Right cardiac atrium (tissue), 5 donors: ENCODE results near the gene CRYBA1. TPM values are rescaled to one million over a fixed set of nuclear protein-coding genes. Genes with fewer than 3 reads are reported as not detected.

Experiments
- ATAC-seq, 2 donors: fragments of 200-7000 bp; cut with Tn5 transposase; one replicate each; pipeline versions ENCODE4 v1.8.0 to v1.9.1; 2020; ENCODE audit warnings: moderate library complexity in 2 of 2, mild to moderate bottlenecking in 1 of 2
- DNase-seq, 3 donors: peaks; one replicate each; pipeline ENCODE4 v3.0.0-alpha.2; 2020
- H3K27ac ChIP-seq: one replicate; pipeline ENCODE4 v1.5.1; 2013; ENCODE audit warnings: mild to moderate bottlenecking, low read length, control low read depth, moderate library complexity
- H3K27me3 ChIP-seq: one replicate; pipeline ENCODE4 v1.6.1; 2013; ENCODE audit not compliant: control insufficient read depth, insufficient read depth
- H3K4me1 ChIP-seq: one replicate; pipeline ENCODE4 v1.6.1; 2013; ENCODE audit warnings: low read length; ENCODE audit not compliant: control insufficient read depth, insufficient read depth
- H3K4me3 ChIP-seq: one replicate; pipeline ENCODE4 v1.5.1; 2013; ENCODE audit warnings: low read length, control low read depth
- H3K9me3 ChIP-seq: one replicate; pipeline ENCODE4 v1.6.1; 2013; ENCODE audit warnings: low read length; ENCODE audit not compliant: control insufficient read depth
- WGBS: extraction: QIAGEN DNeasy Blood & Tissue Kit; methylation state at CpG from one replicate; pipeline ENCODE4 v1.1.7; 2013; 5-methylcytosine and 5-hydroxymethylcytosine counted together
- intact Hi-C, 4 donors: fragments of 100-400 bp; cut with DNase I; formaldehyde crosslinking; loops; one replicate each; pipeline versions ENCODE4 v1.11.0 to v1.14.0; 2022 to 2023
- polyA plus RNA-seq: library from polyadenylated mRNA; stranded (reverse); fragments of 200-250 nt; gene quantifications from one replicate; pipeline ENCODE4 v1.2.3, GENCODE V29; 2013
- total RNA-seq, 4 donors: library from RNA; stranded (reverse); fragmentation: NEBNext Ultra II Directional; extraction: Animal tissue kit (Norgen Biotek cat#: 25700); gene quantifications; one replicate each; pipeline ENCODE4 v1.2.1, GENCODE V29; 2021
- donor health status: healthy with polysubstance abuse.
- donor health status: DM: no; HTN: yes; CAD: no.
- donor health status: DM: no; HTN: no; CAD: no.
- donor health status: DM: no; HTN: yes; CAD: no; lungs with severe emphysema.
- donor health status: DM: yes; HTN: yes; CAD: no.

CRYBA1 gene
- total and polyA plus RNA-seq, 5 donors = not detected

- Histone ChIP-seq H3K9me3 (no peaks in the 10 kb centered on the region), H3K27ac (no peak overlapping the region), H3K4me3 (no peak overlapping the region), H3K4me1 (no peaks in the 10 kb centered on the region), H3K27me3 (no peaks in the 10 kb centered on the region)
- no peak for DNase-seq
- WGBS = 89% methylated on average over 3 of the region's 3 CpGs
- ATAC-seq = peak in 1 of 2 donors; percentile 30
- intact Hi-C loops = no loop called here
Measured at GRCh38 chr17:29237476-29238132, 9.1 kb upstream of the CRYBA1 start.

- no peaks in the 10 kb centered on the region for H3K9me3 ChIP-seq
- 87% methylated on average over 8 of the region's 8 CpGs for WGBS
- H3K4me3 ChIP-seq = no peak overlapping the region
- intact Hi-C loops = no loop called here
- H3K27ac ChIP-seq = no peak overlapping the region
- no peaks in the 10 kb centered on the region for H3K4me1 ChIP-seq
- H3K27me3 ChIP-seq = no peaks in the 10 kb centered on the region
- DNase-seq (peak in 2 of 3 donors; percentile 20 to 41), ATAC-seq (peak in 1 of 2 donors; percentile 27)
Measured at GRCh38 chr17:29238133-29238850, 8.4 kb upstream of the CRYBA1 start.

- Histone ChIP-seq H3K9me3 (no peaks in the 10 kb centered on the region), H3K4me3 (no peak overlapping the region), H3K27me3 (no peaks in the 10 kb centered on the region), H3K27ac (no peak overlapping the region), H3K4me1 (no peaks in the 10 kb centered on the region)
- WGBS = 67% methylated on average over 2 of the region's 2 CpGs
- no peak for ATAC-seq
- intact Hi-C loops = no loop called here
- DNase-seq = no peak
Measured at GRCh38 chr17:29240477-29240876, 6.2 kb upstream of the CRYBA1 start.

GRCh38 chr17:29240968-29241963 lies 5.4 kb upstream of the CRYBA1 start:
- no peaks in the 10 kb centered on the region for H3K4me1 ChIP-seq
- intact Hi-C loops = no loop called here
- H3K9me3 ChIP-seq = no peaks in the 10 kb centered on the region
- ATAC-seq (peak; percentile 76 to 88), DNase-seq (peak in 1 of 3 donors; percentile 68)
- H3K27ac ChIP-seq = no peak overlapping the region
- WGBS = 86% methylated on average over 9 of the region's 9 CpGs
- H3K27me3 ChIP-seq = no peaks in the 10 kb centered on the region
- H3K4me3 ChIP-seq = no peak overlapping the region

- WGBS = 96% methylated on average over 1 of the region's 1 CpG
- H3K27me3 ChIP-seq = no peaks in the 10 kb centered on the region
- no peak for ATAC-seq
- no peak overlapping the region for H3K4me3 ChIP-seq
- no peak overlapping the region for H3K27ac ChIP-seq
- no peaks in the 10 kb centered on the region for H3K4me1 ChIP-seq
- no peaks in the 10 kb centered on the region for H3K9me3 ChIP-seq
- DNase-seq = no peak
- intact Hi-C loops = no loop called here
Measured at GRCh38 chr17:29242051-29242450, 4.6 kb upstream of the CRYBA1 start.

- ATAC-seq (no peak), DNase-seq (no peak)
- H3K4me1 ChIP-seq = no peaks in the 10 kb centered on the region
- 94% methylated on average over 6 of the region's 6 CpGs for WGBS
- no peaks in the 10 kb centered on the region for H3K27me3 ChIP-seq
- no peaks in the 10 kb centered on the region for H3K9me3 ChIP-seq
- no peak overlapping the region for H3K4me3 ChIP-seq
- intact Hi-C loops = no loop called here
- H3K27ac ChIP-seq = no peak overlapping the region
Measured at GRCh38 chr17:29242790-29243189, 3.9 kb upstream of the CRYBA1 start.

GRCh38 chr17:29243792-29244191 lies 2.9 kb upstream of the CRYBA1 start:
- WGBS = 47% methylated on average over 4 of the region's 4 CpGs
- DNase-seq (no peak), ATAC-seq (no peak)
- Histone ChIP-seq H3K4me3 (no peak overlapping the region), H3K27ac (no peak overlapping the region), H3K4me1 (no peaks in the 10 kb centered on the region), H3K27me3 (no peaks in the 10 kb centered on the region), H3K9me3 (no peaks in the 10 kb centered on the region)
- intact Hi-C loops = no loop called here

- Histone ChIP-seq H3K27ac (no peak overlapping the region), H3K4me1 (no peaks in the 10 kb centered on the region), H3K27me3 (no peaks in the 10 kb centered on the region), H3K4me3 (no peak overlapping the region), H3K9me3 (no peaks in the 10 kb centered on the region)
- DNase-seq (no peak), ATAC-seq (no peak)
- 93% methylated on average over 6 of the region's 6 CpGs for WGBS
- intact Hi-C loops = no loop called here
Measured at GRCh38 chr17:29245401-29245800, 1.3 kb upstream of the CRYBA1 start.

GRCh38 chr17:29247219-29247618 lies 560 bp downstream of the CRYBA1 start:
- peaks cover 2% of the 10 kb centered on the region for H3K4me1 ChIP-seq
- ATAC-seq (no peak), DNase-seq (no peak)
- H3K4me3 ChIP-seq = no peak overlapping the region
- no peaks in the 10 kb centered on the region for H3K9me3 ChIP-seq
- no peak overlapping the region for H3K27ac ChIP-seq
- intact Hi-C loops = no loop called here
- no peaks in the 10 kb centered on the region for H3K27me3 ChIP-seq
- WGBS = 75% methylated on average over 2 of the region's 2 CpGs

GRCh38 chr17:29248845-29249244 lies 2.2 kb downstream of the CRYBA1 start:
- H3K27me3 ChIP-seq = no peaks in the 10 kb centered on the region
- DNase-seq = no peak
- no peak overlapping the region for H3K27ac ChIP-seq
- 80% methylated on average over 5 of the region's 5 CpGs for WGBS
- H3K9me3 ChIP-seq = no peaks in the 10 kb centered on the region
- no peak overlapping the region for H3K4me3 ChIP-seq
- ATAC-seq = no peak
- intact Hi-C loops = no loop called here
- peaks cover 2% of the 10 kb centered on the region for H3K4me1 ChIP-seq

- WGBS = 84% methylated on average over 1 of the region's 1 CpG
- Histone ChIP-seq H3K27ac (no peak overlapping the region), H3K4me1 (peaks cover 2% of the 10 kb centered on the region), H3K9me3 (no peaks in the 10 kb centered on the region), H3K4me3 (no peak overlapping the region), H3K27me3 (no peaks in the 10 kb centered on the region)
- ATAC-seq (no peak), DNase-seq (no peak)
- intact Hi-C loops = no loop called here
Measured at GRCh38 chr17:29250666-29251065, 4.0 kb downstream of the CRYBA1 start.
